ENCODE measurements around the gene RNFT2. TPM values are rescaled to one million over a fixed set of nuclear protein-coding genes. Genes with fewer than 3 reads are reported as not detected.

The RNFT2 gene
- total RNA-seq, 2 experiments from 2014 or later, result 8.6 to 8.9 TPM

- Mint-ChIP-seq H3K4me1 (peaks cover 28% of the 10 kb centered on the region), H3K36me3 (no peaks in the 10 kb centered on the region), H3K27ac (no peak overlapping the region), H3K4me3 (peak overlapping the region; percentile 52), H3K27me3 (peaks cover 83% of the 10 kb centered on the region), H3K9me3 (ENCODE audit: low read depth) (no peaks in the 10 kb centered on the region)
- CTCF ChIA-PET, result no interaction called here
- ATAC-seq, result no peak
- no peak for DNase-seq
Observed at GRCh38 chr12:116878567-116879508, 140.7 kb downstream of the RNFT2 start.

DNA sequence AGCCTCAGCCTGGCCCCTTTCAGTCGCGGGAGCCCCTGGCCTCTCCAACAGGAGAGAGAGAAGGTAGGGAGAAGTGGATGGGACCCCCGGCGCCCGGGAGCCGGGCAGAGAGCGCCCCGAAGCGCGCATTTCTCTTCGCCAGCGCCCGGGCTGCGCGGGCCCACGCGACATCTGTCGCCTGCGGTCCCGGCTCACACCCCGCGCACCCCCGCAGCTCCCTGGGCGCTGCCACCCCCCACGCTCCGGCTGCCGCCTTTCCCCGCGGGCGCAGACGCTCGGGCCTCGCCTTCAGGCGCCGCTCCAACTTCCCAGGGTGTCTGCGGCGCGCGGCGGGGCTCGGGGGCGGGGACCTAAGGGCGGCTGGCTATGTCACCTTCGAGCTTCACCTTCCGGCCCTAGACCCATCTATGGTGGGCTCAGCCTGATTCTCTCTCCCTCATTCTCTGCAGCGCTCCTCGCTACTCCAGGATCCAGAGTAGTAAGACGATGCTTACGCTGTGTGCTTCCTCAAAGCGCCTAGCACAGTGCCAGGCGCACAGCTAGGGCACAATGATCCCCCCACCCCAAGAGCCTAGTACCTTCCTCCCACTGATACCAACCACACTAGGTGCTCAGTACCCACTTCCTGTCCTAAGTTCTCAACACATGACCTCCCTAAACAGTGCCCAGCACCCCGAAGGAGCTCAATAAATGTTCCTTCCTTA, 141.5 kb downstream of the RNFT2 start:
- Mint-ChIP-seq H3K4me3 (peak overlapping the region; percentile 52), H3K9me3 (ENCODE audit: low read depth) (no peaks in the 10 kb centered on the region), H3K4me1 (peaks cover 28% of the 10 kb centered on the region), H3K27ac (no peak overlapping the region), H3K36me3 (no peaks in the 10 kb centered on the region), H3K27me3 (peaks cover 82% of the 10 kb centered on the region)
- ATAC-seq, result peak; percentile 25
- no peak for DNase-seq
- CTCF ChIA-PET, result no interaction called here

GRCh38 chr12:116880213-116880816, 142.2 kb downstream of the RNFT2 start:
- DNase-seq (no peak), ATAC-seq (no peak)
- H3K27ac Mint-ChIP-seq, result no peak overlapping the region
- H3K4me1 Mint-ChIP-seq, result peaks cover 28% of the 10 kb centered on the region
- CTCF ChIA-PET, result interaction anchor here (1.5 kb wide), 1 partner anchor 239 kb away, joined by 3 read pairs; no protein-coding TSS in a partner anchor
- H3K9me3 Mint-ChIP-seq (ENCODE audit: low read depth), result no peaks in the 10 kb centered on the region
- peak overlapping the region; percentile 60 for H3K4me3 Mint-ChIP-seq
- H3K36me3 Mint-ChIP-seq, result no peaks in the 10 kb centered on the region
- peaks cover 83% of the 10 kb centered on the region for H3K27me3 Mint-ChIP-seq

DNA sequence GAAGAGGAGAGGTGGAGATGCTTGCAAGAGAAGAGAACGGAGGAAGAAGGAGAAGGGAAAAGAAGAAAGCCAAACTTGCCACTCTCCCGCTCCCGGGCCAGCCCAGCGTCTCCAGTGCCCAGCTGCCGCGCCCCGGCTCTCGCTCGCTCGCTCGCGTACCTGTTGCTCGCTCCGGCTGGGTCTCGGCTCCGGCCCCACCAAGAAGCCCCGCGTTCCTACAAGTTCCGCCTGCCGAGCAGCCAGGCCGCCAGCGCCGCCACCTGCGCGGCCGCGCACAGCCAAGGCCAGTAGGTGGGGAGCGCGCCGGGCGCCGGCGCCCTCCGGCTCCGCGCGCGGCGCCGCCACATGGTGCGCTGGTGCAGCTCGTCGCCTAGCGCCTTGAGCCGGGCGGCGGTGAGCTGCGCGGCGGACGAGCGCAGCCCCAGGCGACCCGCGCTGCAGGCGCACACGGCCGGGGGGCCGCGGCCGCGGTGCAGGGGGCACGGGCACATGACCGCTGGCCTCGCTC, 142.8 kb downstream of the RNFT2 start:
- ATAC-seq, result peak; percentile 82

DNA sequence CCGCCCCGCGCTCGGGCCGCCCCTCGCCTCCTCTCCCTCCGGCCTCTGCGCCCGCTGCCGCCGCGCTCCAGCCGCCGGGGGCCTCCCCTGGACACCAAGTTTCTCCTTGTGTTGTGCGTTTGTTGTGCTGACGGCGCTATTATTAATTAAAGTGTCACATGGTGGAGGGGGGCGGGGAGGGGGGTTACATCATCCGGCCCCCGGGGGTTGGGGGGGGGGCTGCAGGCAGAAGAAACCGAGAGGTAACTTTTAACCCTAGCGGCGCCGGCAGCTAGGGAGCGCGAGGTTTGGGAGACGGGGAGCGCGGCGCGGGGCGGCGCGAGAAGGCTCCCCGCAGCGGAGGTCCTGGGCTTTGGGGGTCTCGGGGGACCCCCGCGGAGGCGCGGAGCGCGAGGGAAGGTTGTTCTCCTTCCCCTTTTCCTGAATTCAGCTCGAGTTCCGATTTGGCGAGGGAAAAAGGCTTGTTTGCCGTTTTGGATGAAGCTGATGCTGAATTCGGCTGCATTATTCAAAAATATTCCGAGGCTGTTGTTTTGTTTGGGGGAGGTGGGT, 143.3 kb downstream of the RNFT2 start, which contains the start of gene HRK:
Gene HRK (minus strand): TSS at position 117 of the 552 bp plus-strand sequence. CDS start 134 bp downstream, outside the sequence.
- H3K36me3 Mint-ChIP-seq, result no peaks in the 10 kb centered on the region
- no peak for ATAC-seq
- DNase-seq, result no peak
- peak within 1 kb of the TSS; percentile 60 for H3K4me3 Mint-ChIP-seq
- H3K4me1 Mint-ChIP-seq, result peaks cover 28% of the 10 kb centered on the region
- CTCF ChIA-PET, result interaction anchor here (1.5 kb wide), 1 partner anchor 238 kb away, joined by 3 read pairs; no protein-coding TSS in a partner anchor
- H3K27me3 Mint-ChIP-seq, result peaks cover 74% of the 10 kb centered on the region
- H3K9me3 Mint-ChIP-seq (ENCODE audit: low read depth), result no peaks in the 10 kb centered on the region
- no peak within 1 kb of the TSS for H3K27ac Mint-ChIP-seq

More for the DNA sequence above, 142.8 kb downstream of the RNFT2 start:
- Mint-ChIP-seq H3K27ac (no peak overlapping the region), H3K4me3 (peak overlapping the region; percentile 60), H3K4me1 (peaks cover 28% of the 10 kb centered on the region), H3K36me3 (no peaks in the 10 kb centered on the region), H3K9me3 (ENCODE audit: low read depth) (no peaks in the 10 kb centered on the region), H3K27me3 (peaks cover 79% of the 10 kb centered on the region)
- peak; percentile 54 for DNase-seq
- CTCF ChIA-PET, result interaction anchor here (1.5 kb wide), 1 partner anchor 238 kb away, joined by 3 read pairs; no protein-coding TSS in a partner anchor

DNA sequence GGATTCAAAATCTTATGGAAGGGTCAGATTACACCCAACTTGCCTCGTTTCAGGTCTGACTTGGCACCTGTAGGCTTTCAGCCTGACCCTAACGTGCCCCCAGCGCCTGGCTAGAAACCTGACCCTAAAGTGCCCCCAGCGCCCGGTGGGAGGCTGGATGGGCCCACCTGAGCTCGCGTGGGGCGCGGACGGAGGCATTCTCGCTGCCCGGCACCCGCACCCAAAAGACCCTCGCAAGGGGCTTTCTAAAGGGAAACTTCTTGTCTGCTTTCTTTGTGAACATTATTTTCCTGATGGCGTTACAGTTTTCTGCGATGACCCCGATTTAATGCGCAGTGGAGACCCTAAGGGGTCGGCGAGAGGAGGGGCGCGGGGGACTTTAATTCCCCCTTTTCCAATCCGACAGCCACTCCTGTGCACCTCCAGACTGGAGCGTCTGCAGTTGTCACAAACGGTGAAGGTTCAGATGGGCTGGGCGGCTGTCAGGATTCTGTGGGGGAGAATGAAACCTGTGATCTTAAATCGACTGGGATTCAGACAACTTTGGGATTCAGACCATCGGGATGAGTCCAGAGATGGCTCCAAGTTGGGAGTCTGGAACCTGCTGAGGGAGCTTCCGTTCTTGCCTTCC, 143.9 kb downstream of the RNFT2 start:
- ATAC-seq (no peak), DNase-seq (no peak)
- CTCF ChIA-PET, result interaction anchor here (1.0 to 1.5 kb wide), 3 partner anchors 35 to 237 kb away, joined by 3 to 7 read pairs (median 3); no protein-coding TSS in a partner anchor
- H3K27ac Mint-ChIP-seq, result no peak overlapping the region
- H3K27me3 Mint-ChIP-seq, result peaks cover 72% of the 10 kb centered on the region
- H3K4me3 Mint-ChIP-seq, result no peak overlapping the region
- H3K9me3 Mint-ChIP-seq (ENCODE audit: low read depth), result no peaks in the 10 kb centered on the region
- H3K4me1 Mint-ChIP-seq, result peaks cover 28% of the 10 kb centered on the region
- no peaks in the 10 kb centered on the region for H3K36me3 Mint-ChIP-seq

GRCh38 chr12:116882742-116883141, 144.6 kb downstream of the RNFT2 start:
- H3K36me3 Mint-ChIP-seq, result no peaks in the 10 kb centered on the region
- no peaks in the 10 kb centered on the region for H3K9me3 Mint-ChIP-seq (ENCODE audit: low read depth)
- peaks cover 72% of the 10 kb centered on the region for H3K27me3 Mint-ChIP-seq
- ATAC-seq (no peak), DNase-seq (no peak)
- peaks cover 28% of the 10 kb centered on the region for H3K4me1 Mint-ChIP-seq
- CTCF ChIA-PET, result interaction anchor here (1.0 to 1.3 kb wide), 2 partner anchors 34 to 179 kb away, joined by 3 to 7 read pairs; no protein-coding TSS in a partner anchor
- H3K4me3 Mint-ChIP-seq, result no peak overlapping the region
- no peak overlapping the region for H3K27ac Mint-ChIP-seq

- DNase-seq (no peak), ATAC-seq (no peak)
- Mint-ChIP-seq H3K36me3 (no peaks in the 10 kb centered on the region), H3K9me3 (ENCODE audit: low read depth) (no peaks in the 10 kb centered on the region), H3K4me3 (no peak overlapping the region), H3K27me3 (peaks cover 67% of the 10 kb centered on the region), H3K27ac (no peak overlapping the region), H3K4me1 (peaks cover 16% of the 10 kb centered on the region)
- CTCF ChIA-PET, result interaction anchor here (0.6 kb wide), 1 partner anchor 478 kb away, joined by 3 read pairs; no protein-coding TSS in a partner anchor
Observed at GRCh38 chr12:116884871-116885270, 146.8 kb downstream of the RNFT2 start.

- Mint-ChIP-seq H3K9me3 (ENCODE audit: low read depth) (no peaks in the 10 kb centered on the region), H3K4me3 (no peak overlapping the region), H3K4me1 (peaks cover 10% of the 10 kb centered on the region), H3K27ac (no peak overlapping the region), H3K36me3 (no peaks in the 10 kb centered on the region), H3K27me3 (peaks cover 61% of the 10 kb centered on the region)
- ATAC-seq (no peak), DNase-seq (no peak)
- CTCF ChIA-PET, result interaction anchor here (0.6 kb wide), 1 partner anchor 478 kb away, joined by 3 read pairs; no protein-coding TSS in a partner anchor
Observed at GRCh38 chr12:116885491-116885890, 147.4 kb downstream of the RNFT2 start.

DNA sequence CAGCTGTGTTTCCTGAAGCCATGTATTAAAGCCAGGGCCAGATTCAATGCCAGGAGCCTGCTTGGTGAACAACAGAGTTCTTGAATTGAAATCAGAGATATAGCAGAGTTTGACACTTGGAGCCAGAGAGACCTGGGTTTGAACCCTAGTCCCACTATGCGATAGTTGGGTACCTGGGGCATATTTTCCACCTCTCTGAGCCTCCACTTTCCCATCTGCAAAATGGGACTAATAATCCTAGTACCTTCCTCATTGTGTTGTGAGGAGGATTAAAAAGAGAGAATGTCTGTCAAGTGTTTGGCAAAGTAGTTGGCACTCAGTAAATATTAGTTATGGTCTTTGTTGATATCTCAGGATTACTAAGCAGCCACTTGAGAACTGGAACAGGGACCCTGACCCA, 149.1 kb downstream of the RNFT2 start:
- DNase-seq, result no peak
- Mint-ChIP-seq H3K27ac (no peak overlapping the region), H3K4me1 (peaks cover 2% of the 10 kb centered on the region), H3K9me3 (ENCODE audit: low read depth) (no peaks in the 10 kb centered on the region), H3K27me3 (peaks cover 51% of the 10 kb centered on the region), H3K36me3 (no peaks in the 10 kb centered on the region), H3K4me3 (no peak overlapping the region)
- no peak for ATAC-seq
- CTCF ChIA-PET, result interaction anchor here (0.9 kb wide), 1 partner anchor 10 kb away, joined by 3 read pairs; no protein-coding TSS in a partner anchor

- ATAC-seq (no peak), DNase-seq (no peak)
- H3K4me1 Mint-ChIP-seq, result no peaks in the 10 kb centered on the region
- H3K27me3 Mint-ChIP-seq, result peaks cover 49% of the 10 kb centered on the region
- no peaks in the 10 kb centered on the region for H3K9me3 Mint-ChIP-seq (ENCODE audit: low read depth)
- H3K36me3 Mint-ChIP-seq, result no peaks in the 10 kb centered on the region
- CTCF ChIA-PET, result no interaction called here
- H3K27ac Mint-ChIP-seq, result no peak overlapping the region
- H3K4me3 Mint-ChIP-seq, result no peak overlapping the region
Observed at GRCh38 chr12:116887897-116888296, 149.8 kb downstream of the RNFT2 start.

- CTCF ChIA-PET, result no interaction called here
Observed at GRCh38 chr12:116890330-116890729, 152.2 kb downstream of the RNFT2 start.

More at GRCh38 chr12:116890330-116890729, 152.2 kb downstream of the RNFT2 start:
- Mint-ChIP-seq H3K9me3 (ENCODE audit: low read depth) (no peaks in the 10 kb centered on the region), H3K36me3 (no peaks in the 10 kb centered on the region), H3K27ac (no peak overlapping the region), H3K4me1 (no peaks in the 10 kb centered on the region), H3K27me3 (peaks cover 36% of the 10 kb centered on the region), H3K4me3 (no peak overlapping the region)
- DNase-seq (no peak), ATAC-seq (no peak)

Data from activated CD8-positive, alpha-beta memory T cell treated with anti-CD3 and anti-CD28 coated beads, Interleukin-2, amount 10 ng/mL, durations not matched to agents 7 days and 5 days (primary cell).